Liver (tissue), 9 donors: ENCODE results near the gene DPT. TPM values are rescaled to one million over a fixed set of nuclear protein-coding genes. Genes with fewer than 3 reads are reported as not detected.

Source experiments
- DNase-seq: peaks from one replicate; pipeline ENCODE4 v3.0.0-alpha.2; 2017; ENCODE audit warnings: low spot score
- H3K27ac ChIP-seq, 2 donors: one replicate each; pipeline ENCODE4 v1.7.0; 2013; ENCODE audit warnings: inconsistent platforms in 2 of 2, low read length in 2 of 2, control low read depth in 1 of 2, low read depth in 1 of 2, mild to moderate bottlenecking in 1 of 2
- H3K27me3 ChIP-seq, 4 donors: one replicate each; pipeline versions ENCODE4 v1.6.1 to v1.7.0; 2013; ENCODE audit warnings: low read length in 3 of 4, inconsistent platforms in 1 of 4, mild to moderate bottlenecking in 1 of 4, moderate library complexity in 1 of 4; ENCODE audit not compliant: control insufficient read depth in 4 of 4, insufficient read depth in 4 of 4
- H3K36me3 ChIP-seq, 4 donors: one replicate each; pipeline versions ENCODE4 v1.6.1 to v1.7.0; 2013; ENCODE audit warnings: low read length in 3 of 4, mild to moderate bottlenecking in 3 of 4, low read depth in 1 of 4, moderate library complexity in 1 of 4; ENCODE audit not compliant: control insufficient read depth in 4 of 4, insufficient read depth in 3 of 4
- H3K4me1 ChIP-seq, 4 donors: one replicate each; pipeline versions ENCODE4 v1.6.1 to v1.7.0; 2013; ENCODE audit warnings: low read length in 3 of 4, mild to moderate bottlenecking in 3 of 4, moderate library complexity in 1 of 4; ENCODE audit not compliant: control insufficient read depth in 4 of 4, insufficient read depth in 4 of 4
- H3K4me3 ChIP-seq, 3 donors: one replicate each; pipeline versions ENCODE4 v1.6.1 to v1.7.0; 2013; ENCODE audit warnings: low read length in 3 of 3, control low read depth in 1 of 3, low read depth in 1 of 3, mild to moderate bottlenecking in 1 of 3
- H3K9ac ChIP-seq, 2 donors: one replicate each; pipeline ENCODE4 v1.7.0; 2013; ENCODE audit warnings: low read length in 2 of 2, mild to moderate bottlenecking in 2 of 2, moderate library complexity in 2 of 2, control low read depth in 1 of 2, low read depth in 1 of 2
- H3K9me3 ChIP-seq, 4 donors: one replicate each; pipeline versions ENCODE4 v1.6.1 to v1.7.0; 2013; ENCODE audit warnings: low read length in 3 of 4; ENCODE audit not compliant: control insufficient read depth in 4 of 4
- EGR1 ChIP-seq, 2 donors: IDR thresholded peaks; 2 replicates each; pipeline ENCODE4 v1.6.1; 2016 to 2018; ENCODE audit warnings: antibody characterized with exemption in 2 of 2, low read depth in 2 of 2
- FOXA2 ChIP-seq: IDR thresholded peaks from 2 replicates; pipeline ENCODE4 v1.6.1; 2016; ENCODE audit warnings: antibody characterized with exemption
- HNF4G ChIP-seq: IDR thresholded peaks from 2 replicates; pipeline ENCODE4 v1.6.1; 2016; ENCODE audit warnings: antibody characterized with exemption
- JUND ChIP-seq, 2 donors: IDR thresholded peaks; 2 replicates each; pipeline ENCODE4 v1.6.1; 2016; ENCODE audit warnings: antibody characterized with exemption in 2 of 2
- NR2F2 ChIP-seq: IDR thresholded peaks from 2 replicates; pipeline ENCODE4 v1.6.1; 2016; ENCODE audit warnings: antibody characterized with exemption
- RXRA ChIP-seq, 2 donors: IDR thresholded peaks; 2 replicates each; pipeline ENCODE4 v1.6.1; 2017 to 2018; ENCODE audit warnings: antibody characterized with exemption in 2 of 2, mild to moderate bottlenecking in 1 of 2
- SP1 ChIP-seq: IDR thresholded peaks from 2 replicates; pipeline ENCODE4 v1.6.1; 2018; ENCODE audit warnings: antibody characterized with exemption, mild to moderate bottlenecking
- YY1 ChIP-seq: IDR thresholded peaks from 2 replicates; pipeline ENCODE4 v1.6.1; 2016; ENCODE audit warnings: antibody characterized with exemption, mild to moderate bottlenecking
- WGBS: extraction: QIAGEN DNeasy Blood & Tissue Kit; methylation state at CpG from one replicate; pipeline ENCODE4 v1.1.7; 2013; 5-methylcytosine and 5-hydroxymethylcytosine counted together
- polyA plus RNA-seq, 2 donors: library from polyadenylated mRNA; stranded (reverse) in 1 of 2; unstranded in 1 of 2; fragments of 200-250 nt in 1 of 2; fragments of >200 nt in 1 of 2; fragmentation: Nextera tagmentation in 1 of 2; extraction: Ambion mirVana in 1 of 2; gene quantifications; one replicate each; pipeline versions ENCODE4 v1.2.1 to v1.2.3, GENCODE V29; 2013 to 2015
- total RNA-seq, 2 donors: library from RNA; depleted of rRNA; stranded (reverse); fragments of >200 nt; gene quantifications; one replicate each; pipeline ENCODE4 v1.2.3, GENCODE V29; 2014
- TF ChIP-seq, protein P1 (sequence below): IDR thresholded peaks from 2 replicates; pipeline ENCODE4 v1.6.1; 2016; ENCODE audit warnings: antibody characterized with exemption
- TF ChIP-seq, protein P2 (sequence below): IDR thresholded peaks from 2 replicates; pipeline ENCODE4 v1.6.1; 2016; ENCODE audit warnings: antibody characterized with exemption
- TF ChIP-seq, protein P3 (sequence below): IDR thresholded peaks from 2 replicates; pipeline ENCODE4 v1.6.1; 2016; ENCODE audit warnings: antibody characterized with exemption
- donor health status: healthy.
- donor health status: healthy.
- donor health status: healthy.
- donor health status: healthy.
- donor health status: healthy.

The DPT gene
- total and polyA plus RNA-seq, 4 donors: 0.42 to 5.0 (median 3.0) TPM

DNA sequence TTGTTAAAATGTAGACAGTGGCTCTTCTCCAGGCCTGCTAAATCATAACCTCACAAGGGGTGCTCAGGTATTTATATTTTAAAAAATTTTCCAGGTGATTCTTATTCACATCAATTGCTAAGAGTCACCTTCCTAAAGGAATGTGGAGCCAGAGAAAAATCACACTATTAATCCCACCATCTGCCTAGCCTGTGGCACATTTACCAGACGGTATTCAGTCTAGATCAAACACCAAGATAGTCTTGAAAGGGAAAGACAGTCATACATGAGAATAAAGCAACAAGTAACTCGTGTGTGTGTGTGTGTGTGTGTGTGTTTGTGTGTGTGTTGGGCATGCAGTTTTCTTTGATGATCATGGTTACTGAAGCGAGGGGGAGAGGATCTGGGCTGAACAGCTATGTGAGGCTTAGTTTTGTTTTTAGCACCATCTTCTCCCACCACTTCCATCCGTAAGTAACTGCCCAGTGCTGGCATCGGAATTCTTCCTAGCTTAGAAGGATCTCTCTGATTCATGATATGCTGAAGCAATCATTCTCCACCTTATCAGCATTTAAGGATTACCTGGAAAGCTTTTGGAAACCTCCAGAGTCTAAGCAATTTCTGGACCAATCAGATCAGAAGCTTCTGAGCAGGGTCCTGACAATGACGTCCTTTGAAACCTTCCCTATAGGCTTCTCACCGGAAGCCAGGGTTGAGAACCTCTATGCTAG, 2.4 kb upstream of the DPT start:
- no peak overlapping the region for H3K27ac ChIP-seq

DNA sequence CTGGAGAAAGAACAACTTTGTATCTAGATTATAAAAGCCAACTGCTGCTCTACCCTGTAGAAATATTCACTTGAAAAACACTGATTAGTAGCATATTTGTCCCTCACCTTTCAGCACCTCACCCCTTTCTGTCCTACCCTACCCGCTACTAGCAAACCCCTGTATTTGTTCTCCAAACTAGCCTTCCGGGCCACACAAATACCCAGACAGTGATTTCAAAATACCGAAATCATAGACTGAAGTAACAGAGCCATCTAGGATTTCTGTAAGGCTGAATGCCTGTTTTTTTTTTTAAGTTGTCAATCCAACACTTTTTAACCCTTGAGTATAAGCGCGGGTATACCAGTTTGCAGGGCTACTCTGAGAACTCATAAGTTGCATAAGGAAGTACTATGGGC, 398 bp upstream of the DPT start:
- Histone ChIP-seq H3K27ac (no peak overlapping the region), H3K4me3 (no peak overlapping the region), H3K4me1 (peaks cover 0 to 6% (median 4%) of the 10 kb centered on the region in 4 donors), H3K27me3 (no peaks in the 10 kb centered on the region), H3K9me3 (no peaks in the 10 kb centered on the region), H3K9ac (no peak overlapping the region), H3K36me3 (no peaks in the 10 kb centered on the region)
- 93% methylated on average over 5 of the region's 5 CpGs for WGBS
- DNase-seq: no peak
- TF ChIP-seq JUND (IDR thresholded peaks at IDR 0.05): no peak
- TF ChIP-seq FOXA2: no peak
- TF ChIP-seq, protein P1, sequence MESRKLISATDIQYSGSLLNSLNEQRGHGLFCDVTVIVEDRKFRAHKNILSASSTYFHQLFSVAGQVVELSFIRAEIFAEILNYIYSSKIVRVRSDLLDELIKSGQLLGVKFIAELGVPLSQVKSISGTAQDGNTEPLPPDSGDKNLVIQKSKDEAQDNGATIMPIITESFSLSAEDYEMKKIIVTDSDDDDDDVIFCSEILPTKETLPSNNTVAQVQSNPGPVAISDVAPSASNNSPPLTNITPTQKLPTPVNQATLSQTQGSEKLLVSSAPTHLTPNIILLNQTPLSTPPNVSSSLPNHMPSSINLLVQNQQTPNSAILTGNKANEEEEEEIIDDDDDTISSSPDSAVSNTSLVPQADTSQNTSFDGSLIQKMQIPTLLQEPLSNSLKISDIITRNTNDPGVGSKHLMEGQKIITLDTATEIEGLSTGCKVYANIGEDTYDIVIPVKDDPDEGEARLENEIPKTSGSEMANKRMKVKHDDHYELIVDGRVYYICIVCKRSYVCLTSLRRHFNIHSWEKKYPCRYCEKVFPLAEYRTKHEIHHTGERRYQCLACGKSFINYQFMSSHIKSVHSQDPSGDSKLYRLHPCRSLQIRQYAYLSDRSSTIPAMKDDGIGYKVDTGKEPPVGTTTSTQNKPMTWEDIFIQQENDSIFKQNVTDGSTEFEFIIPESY: no peak
- no peak for TF ChIP-seq SP1
- TF ChIP-seq HNF4G: no peak
- no peak for TF ChIP-seq EGR1 (IDR thresholded peaks at IDR 0.05; ENCODE audit: low read depth in 2 of 2)

More for the DNA sequence above, 2.4 kb upstream of the DPT start:
- Histone ChIP-seq H3K4me3 (no peak overlapping the region), H3K9ac (no peak overlapping the region), H3K9me3 (no peaks in the 10 kb centered on the region), H3K27me3 (no peaks in the 10 kb centered on the region), H3K36me3 (no peaks in the 10 kb centered on the region), H3K4me1 (peaks cover 0 to 11% (median 6%) of the 10 kb centered on the region in 4 donors)
- DNase-seq: no peak
- WGBS: 93% methylated on average over 7 of the region's 7 CpGs
- TF ChIP-seq, protein P2, sequence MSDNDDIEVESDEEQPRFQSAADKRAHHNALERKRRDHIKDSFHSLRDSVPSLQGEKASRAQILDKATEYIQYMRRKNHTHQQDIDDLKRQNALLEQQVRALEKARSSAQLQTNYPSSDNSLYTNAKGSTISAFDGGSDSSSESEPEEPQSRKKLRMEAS: no peak

DNA sequence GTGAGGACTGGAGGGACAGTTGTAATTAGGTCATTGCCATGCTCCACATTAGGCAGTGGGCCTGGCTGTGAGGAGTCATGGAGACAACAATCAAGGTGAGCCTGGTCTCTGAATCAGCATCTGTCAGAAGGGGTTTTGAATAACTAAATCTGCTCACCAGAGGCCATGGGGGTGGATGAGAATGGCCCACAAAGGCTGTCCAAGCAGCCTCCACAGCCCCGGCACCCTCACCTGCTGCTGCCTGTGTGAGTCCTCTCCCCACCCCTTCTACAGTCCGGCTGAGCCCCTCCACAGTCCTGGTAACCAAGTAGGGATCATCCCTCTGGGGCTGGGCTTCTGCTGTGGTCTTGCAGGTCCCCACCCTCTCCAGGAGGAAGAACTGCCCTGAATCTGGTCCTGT, 2.3 kb downstream of the DPT start:
- no peaks in the 10 kb centered on the region for H3K4me1 ChIP-seq
- no peak overlapping the region for H3K9ac ChIP-seq
- TF ChIP-seq FOXA2 (no peak), YY1 (no peak), RXRA (IDR thresholded peaks at IDR 0.05) (no peak), JUND (IDR thresholded peaks at IDR 0.05) (no peak)
- WGBS: 100% methylated on average over 2 of the region's 2 CpGs
- no peak for DNase-seq
- H3K36me3 ChIP-seq: no peaks in the 10 kb centered on the region
- no peak overlapping the region for H3K27ac ChIP-seq
- no peak overlapping the region for H3K4me3 ChIP-seq
- H3K27me3 ChIP-seq: no peaks in the 10 kb centered on the region
- no peaks in the 10 kb centered on the region for H3K9me3 ChIP-seq

DNA sequence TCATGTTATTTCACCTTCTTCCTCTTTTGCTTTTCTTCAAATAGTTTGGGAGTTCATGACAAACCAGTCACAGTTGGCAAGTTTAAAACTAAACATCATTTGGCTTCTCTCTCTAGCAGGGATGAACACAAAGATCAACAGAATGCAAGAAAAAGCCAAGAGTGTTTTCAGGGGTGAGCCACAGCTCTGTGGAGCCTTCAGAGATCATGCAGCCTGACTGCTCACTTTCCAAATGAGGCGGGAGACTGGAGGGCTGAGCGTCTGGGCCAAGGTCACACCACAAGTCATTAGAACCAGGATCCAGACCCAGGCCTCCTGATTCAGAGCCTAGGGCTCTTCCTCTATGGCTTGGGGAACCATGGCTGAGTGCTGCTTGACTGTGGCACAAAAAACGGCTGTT, 2.7 kb downstream of the DPT start:
- Histone ChIP-seq H3K36me3 (no peaks in the 10 kb centered on the region), H3K4me3 (no peak overlapping the region), H3K9me3 (no peaks in the 10 kb centered on the region), H3K27me3 (no peaks in the 10 kb centered on the region), H3K4me1 (no peaks in the 10 kb centered on the region), H3K9ac (no peak overlapping the region), H3K27ac (no peak overlapping the region)
- no peak for DNase-seq
- TF ChIP-seq, protein P3, sequence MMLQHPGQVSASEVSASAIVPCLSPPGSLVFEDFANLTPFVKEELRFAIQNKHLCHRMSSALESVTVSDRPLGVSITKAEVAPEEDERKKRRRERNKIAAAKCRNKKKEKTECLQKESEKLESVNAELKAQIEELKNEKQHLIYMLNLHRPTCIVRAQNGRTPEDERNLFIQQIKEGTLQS: no peak
- TF ChIP-seq NR2F2: peak; percentile 19
- TF ChIP-seq RXRA (IDR thresholded peaks at IDR 0.05): no peak
- WGBS: 91% methylated on average over 3 of the region's 3 CpGs
